ENCODE measurements around the gene CMYA5.
A peak's percentile ranks its signal among the peaks of the same experiment; 100 is the strongest.
"Not testable (repeated sequence)": the region's sequence is repeated elsewhere in the genome, so short reads cannot be mapped to it uniquely, and the experiment has no call there.

Gene CMYA5

GRCh38 chr5:79746642-79747569, 57.3 kb downstream of the CMYA5 start:
- FAIRE-seq (no peak), DNase-seq (ENCODE audit: low spot score) (no peak)

GRCh38 chr5:79750611-79751510, 61.2 kb downstream of the CMYA5 start:
- FAIRE-seq (no peak), DNase-seq (ENCODE audit: low spot score) (no peak)

GRCh38 chr5:79753092-79753491, 63.5 kb downstream of the CMYA5 start:
- FAIRE-seq (no peak), DNase-seq (ENCODE audit: low spot score) (no peak)

GRCh38 chr5:79753877-79754645, 64.4 kb downstream of the CMYA5 start:
- no peak for FAIRE-seq
- no peak for DNase-seq (ENCODE audit: low spot score)

- FAIRE-seq, result no peak
- DNase-seq (ENCODE audit: low spot score), result no peak
Measured at GRCh38 chr5:79754865-79755555, 65.4 kb downstream of the CMYA5 start.

- FAIRE-seq, result no peak
Measured at GRCh38 chr5:79756076-79756475, 66.4 kb downstream of the CMYA5 start.

GRCh38 chr5:79759436-79759835, 69.8 kb downstream of the CMYA5 start:
- FAIRE-seq (no peak), DNase-seq (ENCODE audit: low spot score) (no peak)

More at GRCh38 chr5:79756076-79756475, 66.4 kb downstream of the CMYA5 start:
- no peak for DNase-seq (ENCODE audit: low spot score)

- no peak for FAIRE-seq
- no peak for DNase-seq (ENCODE audit: low spot score)
Measured at GRCh38 chr5:79759848-79760247, 70.2 kb downstream of the CMYA5 start.

GRCh38 chr5:79762929-79763328, 73.3 kb downstream of the CMYA5 start:
- DNase-seq (ENCODE audit: low spot score) (no peak), FAIRE-seq (no peak)

GRCh38 chr5:79764147-79764546, 74.5 kb downstream of the CMYA5 start:
- FAIRE-seq; DNase-seq (ENCODE audit: low spot score): not testable (repeated sequence)

GRCh38 chr5:79771387-79771786, 81.8 kb downstream of the CMYA5 start:
- no peak for FAIRE-seq

GRCh38 chr5:79772651-79773050, 83.0 kb downstream of the CMYA5 start:
- DNase-seq (ENCODE audit: low spot score) (no peak), FAIRE-seq (no peak)

More at GRCh38 chr5:79771387-79771786, 81.8 kb downstream of the CMYA5 start:
- DNase-seq (ENCODE audit: low spot score), result peak; percentile 14

- DNase-seq (ENCODE audit: low spot score), result no peak
- no peak for FAIRE-seq
Measured at GRCh38 chr5:79773612-79774011, 84.0 kb downstream of the CMYA5 start.

- peak; percentile 23 for DNase-seq (ENCODE audit: low spot score)
- FAIRE-seq, result no peak
Measured at GRCh38 chr5:79774171-79774854, 84.7 kb downstream of the CMYA5 start.

- no peak for FAIRE-seq
Measured at GRCh38 chr5:79774855-79775237, 85.2 kb downstream of the CMYA5 start.

GRCh38 chr5:79784741-79785140, 95.1 kb downstream of the CMYA5 start:
- not testable (repeated sequence) for FAIRE-seq; DNase-seq (ENCODE audit: low spot score)

More at GRCh38 chr5:79774855-79775237, 85.2 kb downstream of the CMYA5 start:
- DNase-seq (ENCODE audit: low spot score), result no peak

- FAIRE-seq, result no peak
Measured at GRCh38 chr5:79785983-79786382, 96.3 kb downstream of the CMYA5 start.

GRCh38 chr5:79787448-79787847, 97.8 kb downstream of the CMYA5 start:
- FAIRE-seq, result no peak
- DNase-seq (ENCODE audit: low spot score), result no peak

More at GRCh38 chr5:79785983-79786382, 96.3 kb downstream of the CMYA5 start:
- no peak for DNase-seq (ENCODE audit: low spot score)

GRCh38 chr5:79791843-79792242, 102.2 kb downstream of the CMYA5 start:
- FAIRE-seq, result no peak

GRCh38 chr5:79792463-79792862, 102.8 kb downstream of the CMYA5 start:
- DNase-seq (ENCODE audit: low spot score), result no peak
- FAIRE-seq, result no peak

More at GRCh38 chr5:79791843-79792242, 102.2 kb downstream of the CMYA5 start:
- DNase-seq (ENCODE audit: low spot score), result no peak
